SH-SY5Y (cell line): Measurements from ENCODE around the gene APBA1.

Experiments
- GATA2 ChIP-seq: IDR thresholded peaks from 2 replicates; pipeline ENCODE4 v1.6.1; 2011; ENCODE audit warnings: mild to moderate bottlenecking, low read depth, low read length
- GATA3 ChIP-seq: IDR thresholded peaks from 2 replicates; pipeline ENCODE4 v1.6.1; 2011; ENCODE audit warnings: low read depth, mild to moderate bottlenecking, low read length, moderate library complexity

The APBA1 gene

DNA sequence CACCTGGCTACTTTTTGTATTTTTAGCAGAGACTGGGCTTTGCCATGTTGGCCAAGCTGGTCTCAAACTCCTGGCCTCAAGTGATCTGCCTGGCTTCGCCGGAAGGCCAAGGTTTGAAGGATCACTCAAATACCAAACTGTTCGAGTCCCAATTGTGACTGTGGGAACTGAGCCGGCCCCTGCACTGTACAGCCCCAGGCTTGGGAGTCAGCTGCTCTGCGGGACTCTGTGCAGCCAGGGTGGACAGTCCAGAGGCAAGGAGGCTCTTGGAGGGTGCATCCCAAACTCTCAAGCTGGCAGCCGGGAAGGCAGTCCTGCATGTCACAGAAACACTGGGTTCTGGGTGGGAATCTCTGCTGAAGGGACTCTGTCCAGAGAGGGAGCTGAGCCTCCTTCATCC lies 238.2 kb downstream of the APBA1 start:
- TF ChIP-seq GATA2: no peak
- no peak for TF ChIP-seq GATA3

DNA sequence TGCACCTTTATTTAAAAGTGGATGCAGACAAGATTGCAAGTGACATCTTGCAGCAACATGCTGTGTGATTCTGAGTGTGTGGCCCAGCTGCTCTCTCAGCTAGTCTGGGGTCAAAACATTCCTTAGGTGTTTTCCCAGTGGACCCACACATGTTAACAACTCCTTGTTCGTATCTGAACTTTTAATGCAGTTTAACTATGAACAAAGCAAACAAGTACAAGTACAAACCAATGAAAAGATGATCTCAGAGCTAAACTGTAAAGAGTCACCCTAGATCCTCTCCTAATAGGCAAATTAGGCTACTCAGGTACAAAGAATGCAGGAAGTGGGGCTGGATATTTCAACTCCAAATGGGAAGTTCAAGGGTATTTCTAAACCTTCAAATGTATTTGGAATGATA lies 238.8 kb downstream of the APBA1 start:
- TF ChIP-seq GATA3 (no peak), GATA2 (no peak)

DNA sequence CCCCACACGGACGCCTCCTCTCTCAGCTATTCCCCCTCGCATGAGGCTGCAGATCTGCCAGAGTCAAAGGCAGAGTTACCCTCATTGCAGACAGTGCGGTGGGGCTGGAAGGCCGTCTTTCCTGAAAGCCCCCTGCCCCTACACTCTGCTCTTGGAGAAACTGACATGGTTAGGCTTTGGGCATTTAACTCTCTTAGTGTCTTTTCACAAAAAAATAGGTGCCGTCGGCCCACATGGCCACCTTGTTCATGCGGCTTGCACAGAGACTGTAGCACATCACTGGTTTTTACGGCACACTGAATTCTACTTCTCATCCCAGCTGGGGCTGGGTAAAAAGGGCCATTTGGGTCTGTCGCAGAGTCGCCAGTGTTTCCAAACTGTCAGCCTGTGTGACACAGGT lies 239.5 kb downstream of the APBA1 start:
- TF ChIP-seq GATA3 (no peak), GATA2 (no peak)

DNA sequence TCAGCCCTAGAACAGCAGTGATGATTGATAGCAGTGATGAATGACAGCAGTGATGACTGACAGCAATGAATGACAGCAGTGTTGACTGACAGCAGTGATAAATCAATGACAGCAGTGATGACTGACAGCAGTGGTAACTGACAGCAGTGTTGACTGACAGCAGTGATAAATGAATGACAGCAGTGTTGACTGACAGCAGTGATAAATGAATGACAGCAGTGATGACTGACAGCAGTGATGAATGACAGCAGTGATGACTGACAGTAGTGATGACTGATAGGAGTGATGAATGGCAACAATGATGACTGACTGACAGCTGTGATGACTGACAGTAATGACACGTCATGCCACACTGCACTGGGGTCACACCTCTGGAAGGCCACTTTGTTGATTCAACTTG lies 240.4 kb downstream of the APBA1 start:
- no peak for TF ChIP-seq GATA3
- no peak for TF ChIP-seq GATA2

DNA sequence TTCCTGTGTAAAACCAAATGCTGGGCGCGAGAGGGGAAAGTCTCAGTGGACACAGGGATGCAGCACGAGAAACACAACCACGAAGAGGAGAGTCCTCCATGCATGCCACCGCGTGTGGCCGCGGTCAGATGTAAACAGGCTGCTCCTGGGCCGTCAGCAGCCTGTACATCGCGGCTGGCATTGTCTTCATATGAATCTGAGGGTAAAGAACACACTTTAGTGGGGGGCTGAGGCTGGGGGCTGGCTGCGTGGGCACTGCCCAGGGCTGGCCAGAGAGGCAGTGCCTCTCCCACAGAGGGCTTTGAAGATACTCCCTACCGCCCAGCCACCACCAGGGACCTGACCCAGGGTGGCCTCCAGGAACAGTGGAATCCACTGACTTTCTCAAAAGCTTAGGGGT lies 241.0 kb downstream of the APBA1 start:
- TF ChIP-seq GATA3: no peak
- no peak for TF ChIP-seq GATA2

DNA sequence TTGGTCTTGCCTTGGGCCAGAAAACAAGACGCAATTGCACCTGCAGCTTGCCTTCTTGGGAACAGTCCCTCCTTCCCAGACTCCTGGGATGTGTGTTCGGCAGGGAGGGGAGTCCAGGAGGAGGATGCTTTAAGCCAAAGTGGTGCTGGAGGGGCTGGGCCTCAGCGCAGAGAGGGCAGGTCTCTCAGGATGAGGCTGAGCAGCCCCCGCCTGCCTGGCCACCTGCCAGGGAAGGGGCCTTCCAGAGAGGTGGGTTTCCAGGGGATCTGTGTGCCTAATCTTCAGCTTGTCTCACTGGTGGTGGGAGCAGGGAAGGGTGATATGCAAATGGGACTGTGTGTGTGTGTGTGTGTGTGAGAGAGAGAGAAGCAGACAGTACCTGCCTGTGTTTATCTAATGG lies 242.0 kb downstream of the APBA1 start:
- no peak for TF ChIP-seq GATA2
- no peak for TF ChIP-seq GATA3

DNA sequence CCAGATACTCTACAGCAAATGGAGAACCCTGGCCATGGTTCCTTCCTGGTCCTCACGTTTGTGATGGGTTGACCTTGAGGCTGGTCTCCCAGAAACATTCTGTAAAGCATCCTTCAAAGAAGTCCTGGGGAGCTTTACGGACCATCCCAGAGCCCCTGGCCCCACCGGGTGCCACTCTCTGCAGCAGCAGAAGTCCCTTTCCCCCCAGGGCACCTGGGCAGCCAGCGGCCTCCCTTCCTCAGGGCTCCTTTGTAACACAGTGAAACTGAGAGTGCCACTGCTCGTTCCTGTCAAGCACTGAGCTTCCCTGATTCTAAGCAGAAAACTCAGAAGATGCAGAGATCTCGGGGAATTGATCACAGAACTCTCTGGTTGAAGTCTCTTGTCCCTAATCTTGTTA lies 242.9 kb downstream of the APBA1 start:
- TF ChIP-seq GATA3 (no peak), GATA2 (no peak)

DNA sequence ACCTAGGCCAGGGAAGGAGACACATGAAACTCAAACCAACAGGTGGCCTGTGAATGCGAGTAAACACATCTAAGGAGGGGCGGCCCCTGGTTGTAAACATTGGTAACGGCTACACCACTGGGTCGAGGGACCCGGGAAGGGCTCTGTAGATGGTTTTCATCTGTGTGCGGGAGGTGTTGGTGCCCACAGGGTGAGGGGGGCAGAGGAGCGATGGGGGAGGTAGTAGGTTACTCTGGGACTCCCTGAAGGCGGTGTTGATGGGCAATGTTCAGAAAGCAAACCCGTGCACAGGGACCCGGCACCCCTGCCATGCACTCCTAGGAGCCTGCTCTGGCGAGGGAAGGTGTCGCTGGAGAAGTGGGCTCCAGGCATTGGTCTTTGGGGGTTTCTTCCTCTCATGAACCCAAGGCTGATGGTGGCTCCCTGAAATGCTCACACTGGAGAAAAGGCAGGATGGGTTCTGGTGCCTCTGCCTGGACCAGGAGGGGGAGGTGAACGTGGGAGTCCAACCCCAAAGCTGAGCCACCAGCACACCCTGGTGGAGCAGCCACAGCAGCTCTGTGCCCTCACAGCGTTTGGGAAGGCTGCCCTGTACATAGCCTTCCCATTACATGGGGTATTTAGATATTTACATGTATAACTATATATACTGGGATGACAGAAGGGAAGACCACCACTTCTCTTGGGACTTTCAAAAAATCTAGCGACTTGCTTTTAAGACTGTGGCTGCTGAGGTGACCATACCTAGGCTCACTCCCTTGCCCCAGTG lies 244.0 kb downstream of the APBA1 start:
- TF ChIP-seq GATA3 (no peak), GATA2 (no peak)

DNA sequence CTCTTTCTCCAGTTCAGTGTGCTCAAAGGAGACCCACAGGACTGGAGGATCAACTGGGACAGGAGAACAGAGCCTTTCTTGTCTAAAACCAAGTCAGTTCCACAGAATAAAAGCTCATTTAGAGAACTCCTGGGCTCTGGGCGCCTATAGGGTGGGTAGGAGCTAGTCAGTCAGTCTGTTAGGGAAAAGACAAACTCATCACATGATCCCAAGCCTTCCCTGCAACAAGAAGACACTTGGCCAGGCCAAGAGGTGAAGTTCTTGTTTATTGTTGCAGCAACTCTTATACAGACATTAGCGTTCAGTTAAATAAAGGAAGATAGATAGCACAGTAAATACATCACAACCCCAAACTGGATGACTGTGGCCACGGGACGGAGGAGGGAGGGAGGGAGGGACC lies 244.9 kb downstream of the APBA1 start:
- TF ChIP-seq GATA2: no peak
- TF ChIP-seq GATA3: no peak

DNA sequence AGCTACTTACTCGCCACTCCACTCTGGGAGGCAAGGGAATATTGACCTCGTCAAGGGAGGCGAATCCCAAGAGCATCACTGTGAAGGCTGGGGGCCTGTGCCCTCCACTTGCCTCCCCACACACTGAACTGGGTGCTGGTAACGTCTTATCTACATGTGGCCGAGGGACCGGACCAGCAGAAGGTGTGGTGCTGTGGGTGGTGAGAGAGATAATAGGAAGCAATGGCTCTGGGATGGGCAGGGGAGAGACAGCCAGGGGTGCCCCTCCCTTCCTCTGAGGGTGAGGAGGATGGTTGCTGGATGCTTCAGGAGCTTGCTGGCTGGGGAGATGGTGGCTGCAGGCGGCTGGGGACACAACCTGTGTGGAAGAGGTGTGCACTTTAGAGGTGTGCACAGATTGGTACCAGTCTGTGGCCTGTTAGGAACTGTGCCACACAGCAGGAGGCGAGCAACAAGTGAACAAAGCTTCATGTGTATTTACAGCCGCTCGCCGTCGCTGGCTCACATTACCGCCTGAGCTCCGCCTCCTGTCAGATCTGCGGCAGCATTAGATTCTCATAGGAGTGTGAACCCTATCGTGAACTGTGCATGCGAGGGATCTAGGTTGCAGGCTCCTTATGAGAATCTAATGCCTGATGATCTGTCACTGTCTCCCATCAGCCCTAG lies 246.9 kb downstream of the APBA1 start:
- no peak for TF ChIP-seq GATA2
- TF ChIP-seq GATA3: no peak

DNA sequence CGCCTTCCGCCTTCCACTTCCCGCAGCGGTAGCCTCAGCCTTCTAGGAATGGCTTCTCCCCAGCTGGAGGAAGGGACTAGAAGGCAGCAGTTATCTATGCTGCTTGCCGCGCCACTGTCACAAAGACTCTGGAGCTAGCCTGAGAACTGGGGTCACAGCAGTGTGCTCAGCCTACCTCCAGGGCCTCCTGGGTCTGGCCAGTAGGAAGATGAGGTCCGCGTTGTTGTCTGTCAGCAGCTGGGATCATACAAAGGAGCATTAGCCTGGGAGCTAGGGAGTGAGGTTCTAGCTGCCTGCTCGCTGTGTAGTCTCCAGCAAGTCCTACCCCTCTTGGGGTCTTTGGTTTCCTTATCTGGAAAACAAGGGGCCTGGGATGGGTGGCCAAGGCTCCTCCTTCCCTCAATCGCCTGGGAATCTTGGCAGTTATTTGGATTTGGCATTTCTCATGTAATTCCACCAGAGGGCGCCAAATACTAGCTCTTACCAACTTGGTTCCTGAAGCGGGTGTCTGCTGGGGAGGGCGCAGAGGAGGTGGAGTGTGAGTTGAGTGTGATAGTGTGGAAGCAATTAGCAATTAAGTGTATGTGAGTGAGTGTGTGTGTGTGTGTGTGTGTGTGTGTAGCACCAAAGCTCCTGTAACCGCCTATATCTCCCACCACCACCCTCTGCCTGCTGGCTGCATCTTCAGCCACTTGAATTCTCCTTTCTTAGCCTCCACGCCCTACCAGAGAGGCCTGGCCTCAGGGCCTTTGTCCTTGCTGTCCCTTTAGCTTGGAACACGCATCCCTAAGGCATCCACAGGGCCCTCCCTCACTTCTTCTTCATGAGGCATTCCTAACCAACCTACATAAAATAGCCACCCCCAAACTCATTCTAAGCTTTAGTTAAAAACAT lies 250.0 kb downstream of the APBA1 start:
- no peak for TF ChIP-seq GATA2

DNA sequence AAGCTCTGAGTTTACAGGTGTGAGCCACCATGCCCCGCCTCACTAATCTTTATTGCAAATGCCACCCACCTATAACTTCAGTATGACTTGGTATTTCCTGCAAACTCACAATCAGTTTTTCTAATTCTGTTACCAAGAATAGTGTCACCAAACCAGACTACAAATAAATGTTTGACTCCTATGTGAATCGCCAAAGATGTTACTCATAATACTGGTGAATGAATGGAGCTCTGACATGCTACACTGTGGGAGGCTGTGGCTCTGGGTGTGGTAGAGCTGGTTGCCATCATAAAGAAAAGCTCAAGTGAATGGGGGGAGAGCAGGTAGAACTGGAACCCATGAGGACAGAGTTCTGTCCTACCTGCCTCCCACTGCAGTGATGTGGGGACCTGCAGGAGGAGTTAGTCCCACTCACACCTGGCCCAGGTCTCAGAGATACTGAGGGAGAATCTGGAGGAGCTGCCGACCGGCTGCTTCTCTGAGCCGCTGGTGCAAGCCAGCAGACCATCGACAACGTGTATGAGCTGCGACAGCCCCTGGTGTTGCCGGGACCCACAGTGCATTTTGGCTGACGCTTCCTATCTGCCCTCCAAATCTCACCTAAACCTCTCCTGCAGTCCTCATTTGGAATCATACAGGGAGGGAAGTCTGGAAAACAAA lies 251.4 kb downstream of the APBA1 start:
- TF ChIP-seq GATA3 (no peak), GATA2 (no peak)

DNA sequence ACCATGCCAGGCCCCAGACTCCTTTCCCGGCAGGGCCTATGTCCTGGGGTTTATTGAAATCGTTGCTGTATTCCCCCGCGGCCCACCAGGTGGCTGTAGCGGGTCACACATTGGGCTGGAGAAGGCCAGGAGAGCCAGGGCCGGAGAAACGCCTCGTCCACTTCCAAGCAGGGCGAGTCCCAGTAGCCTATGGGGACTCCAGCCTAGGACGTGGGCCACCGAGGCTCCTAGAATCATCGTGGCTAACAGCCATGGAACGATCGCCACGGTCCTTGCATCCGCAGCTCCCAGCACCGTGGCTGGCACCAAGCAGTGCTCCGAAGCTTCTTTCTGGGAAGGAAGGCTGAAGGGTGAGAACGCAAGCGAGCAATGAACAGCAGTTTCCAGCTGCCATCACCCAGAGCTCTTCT lies 259.4 kb downstream of the APBA1 start:
- no peak for TF ChIP-seq GATA3
- no peak for TF ChIP-seq GATA2
